HepG2 (cell line): ENCODE results near the gene ID4. TPM values are rescaled to one million over a fixed set of nuclear protein-coding genes. Genes with fewer than 3 reads are reported as not detected.
A peak's percentile ranks its signal among the peaks of the same experiment; 100 is the strongest.

ENCODE experiments used
- BCL6 ChIP-seq: IDR thresholded peaks from 2 replicates; pipeline ENCODE4 v1.6.1; 2016; ENCODE audit warnings: missing genetic modification reagents, missing compliant biosample characterization
- EED ChIP-seq: sonication (generic); formaldehyde crosslinking; IDR thresholded peaks from 2 replicates; pipeline ENCODE4 v1.5.0; 2020; ENCODE audit warnings: mild to moderate bottlenecking, missing genetic modification reagents
- KLF11 ChIP-seq: IDR thresholded peaks from 2 replicates; pipeline ENCODE4 v1.6.1; 2016; ENCODE audit warnings: missing compliant biosample characterization
- KLF16 ChIP-seq, 2 experiments: sonication (generic) in 1 of 2; formaldehyde crosslinking in 1 of 2; IDR thresholded peaks; 2 replicates each; pipeline versions ENCODE4 v1.6.1 to v1.8.0; 2016 to 2023; ENCODE audit warnings: missing genetic modification reagents in 2 of 2, missing compliant biosample characterization in 1 of 2
- MED13 ChIP-seq: sonication (generic); formaldehyde crosslinking; IDR thresholded peaks from 2 replicates; pipeline ENCODE4 v1.5.0; 2020; ENCODE audit warnings: missing genetic modification reagents
- PITX1 ChIP-seq: sonication (generic); formaldehyde crosslinking; IDR thresholded peaks from 2 replicates; pipeline ENCODE4 v1.5.1; 2020; ENCODE audit warnings: mild to moderate bottlenecking, missing genetic modification reagents
- PRPF4 ChIP-seq: fragments of 200-400 bp; formaldehyde crosslinking; IDR thresholded peaks from 2 replicates; pipeline ENCODE4 v1.6.1; 2016; ENCODE audit warnings: low read length, low read depth; ENCODE audit not compliant: poor library complexity, severe bottlenecking
- ZKSCAN8 ChIP-seq: IDR thresholded peaks from 2 replicates; pipeline ENCODE4 v1.6.1; 2016; ENCODE audit warnings: borderline replicate concordance, missing genetic modification reagents, missing compliant biosample characterization
- ZNF264 ChIP-seq: sonication (generic); formaldehyde crosslinking; IDR thresholded peaks from 2 replicates; pipeline ENCODE4 v1.4.0; 2020; ENCODE audit warnings: missing genetic modification reagents
- ZNF841 ChIP-seq: sonication (generic); formaldehyde crosslinking; IDR thresholded peaks from 2 replicates; pipeline ENCODE4 v1.8.1; 2023; ENCODE audit warnings: missing genetic modification reagents, borderline replicate concordance
- polyA plus RNA-seq, 8 experiments: library from polyadenylated mRNA; depleted of rRNA in 3 of 8; stranded (reverse) in 7 of 8; unstranded in 1 of 8; fragments of >200 nt; fragmentation: Illumina TruSeq in 4 of 8; extraction: Trizol in 4 of 8; gene quantifications; 2 replicates each; pipeline versions ENCODE4 v1.2.1 to v1.2.3, GENCODE V29; 2011 to 2016; ENCODE audit warnings: low read depth in 4 of 8, missing spikeins in 1 of 8, mixed read lengths in 1 of 8; ENCODE audit not compliant: insufficient read depth in 1 of 8
- total RNA-seq, 5 experiments: library from RNA; depleted of rRNA; stranded (reverse); fragments of >200 nt; fragmentation: Illumina TruSeq; extraction: Trizol; gene quantifications; 2 replicates each; pipeline ENCODE4 v1.2.3, GENCODE V29; 2016; ENCODE audit warnings: low read depth in 1 of 5
- TF ChIP-seq, protein P1 (sequence below): sonication (generic); formaldehyde crosslinking; IDR thresholded peaks from 2 replicates; pipeline ENCODE4 v1.5.0; 2020; ENCODE audit warnings: missing genetic modification reagents, mild to moderate bottlenecking, borderline replicate concordance
- TF ChIP-seq, protein P2 (sequence below): sonication (generic); formaldehyde crosslinking; IDR thresholded peaks from 2 replicates; pipeline ENCODE4 v1.5.0; 2020; ENCODE audit warnings: mild to moderate bottlenecking, missing genetic modification reagents
- TF ChIP-seq, protein P3 (sequence below): sonication (generic); formaldehyde crosslinking; IDR thresholded peaks from 2 replicates; pipeline ENCODE4 v1.5.0; 2020; ENCODE audit warnings: missing genetic modification reagents
- TF ChIP-seq, protein P4 (sequence below): sonication (generic); formaldehyde crosslinking; IDR thresholded peaks from 2 replicates; pipeline ENCODE4 v1.4.0; 2020; ENCODE audit warnings: missing genetic modification reagents, borderline replicate concordance
- TF ChIP-seq, protein P5 (sequence below): IDR thresholded peaks from 2 replicates; pipeline ENCODE4 v1.6.1; 2016; ENCODE audit warnings: low read depth, control low read depth
- TF ChIP-seq, protein P6 (sequence below): sonication (generic); formaldehyde crosslinking; IDR thresholded peaks from 2 replicates; pipeline ENCODE4 v1.5.0; 2020; ENCODE audit warnings: missing genetic modification reagents

ID4 gene
- total and polyA plus RNA-seq, 2 of the 13 experiments (the other 11 are each of a cell fraction or from before 2014, with no cell fraction given), result 0.20 to 0.44 TPM

DNA sequence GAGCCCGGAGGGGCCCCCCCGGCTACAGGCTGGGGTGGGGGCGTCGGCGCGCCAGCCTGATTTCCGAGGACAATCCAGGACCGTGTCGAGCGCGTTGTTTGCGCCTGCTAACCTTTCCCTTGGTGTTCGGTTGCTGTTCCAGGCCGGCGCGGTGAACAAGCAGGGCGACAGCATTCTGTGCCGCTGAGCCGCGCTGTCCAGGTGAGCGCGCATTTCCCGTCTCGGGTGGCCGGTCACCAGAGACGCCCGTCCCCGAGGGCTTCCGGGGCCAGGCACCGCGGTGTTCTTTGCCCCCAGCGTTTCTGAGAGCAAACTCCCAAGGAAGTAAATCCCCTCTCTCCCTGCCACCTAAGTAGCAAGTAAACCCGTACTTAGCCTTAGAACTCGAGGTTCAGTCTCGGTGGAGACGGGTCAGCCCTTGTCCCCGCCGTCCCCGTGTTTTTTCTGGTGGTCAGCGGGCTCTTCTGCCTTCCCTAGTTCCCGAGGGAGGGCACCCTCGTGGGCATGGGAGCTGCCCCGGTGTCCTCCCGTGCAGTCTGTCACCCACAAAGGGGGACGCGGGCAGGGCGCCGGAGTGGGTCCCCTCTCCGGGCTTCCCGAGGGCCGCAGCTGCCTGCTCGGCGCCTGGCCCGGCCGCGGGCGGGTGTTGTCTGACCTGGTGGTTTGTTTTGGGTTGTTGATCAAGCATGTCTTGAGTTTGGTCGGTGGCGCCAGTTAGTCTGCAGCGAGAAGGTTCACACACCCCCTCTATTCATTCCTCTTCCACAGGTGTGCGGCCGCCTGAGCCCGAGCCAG is 1.5 kb downstream of the ID4 start (continued):
- TF ChIP-seq, protein P1, sequence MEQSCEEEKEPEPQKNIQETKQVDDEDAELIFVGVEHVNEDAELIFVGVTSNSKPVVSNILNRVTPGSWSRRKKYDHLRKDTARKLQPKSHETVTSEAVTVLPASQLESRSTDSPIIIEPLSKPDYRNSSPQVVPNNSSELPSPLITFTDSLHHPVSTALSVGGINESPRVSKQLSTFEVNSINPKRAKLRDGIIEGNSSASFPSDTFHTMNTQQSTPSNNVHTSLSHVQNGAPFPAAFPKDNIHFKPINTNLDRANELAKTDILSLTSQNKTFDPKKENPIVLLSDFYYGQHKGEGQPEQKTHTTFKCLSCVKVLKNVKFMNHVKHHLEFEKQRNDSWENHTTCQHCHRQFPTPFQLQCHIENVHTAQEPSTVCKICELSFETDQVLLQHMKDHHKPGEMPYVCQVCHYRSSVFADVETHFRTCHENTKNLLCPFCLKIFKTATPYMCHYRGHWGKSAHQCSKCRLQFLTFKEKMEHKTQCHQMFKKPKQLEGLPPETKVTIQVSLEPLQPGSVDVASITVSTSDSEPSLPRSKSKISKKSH (CRISPR knock-in tag), result no peak
- TF ChIP-seq, protein P2, sequence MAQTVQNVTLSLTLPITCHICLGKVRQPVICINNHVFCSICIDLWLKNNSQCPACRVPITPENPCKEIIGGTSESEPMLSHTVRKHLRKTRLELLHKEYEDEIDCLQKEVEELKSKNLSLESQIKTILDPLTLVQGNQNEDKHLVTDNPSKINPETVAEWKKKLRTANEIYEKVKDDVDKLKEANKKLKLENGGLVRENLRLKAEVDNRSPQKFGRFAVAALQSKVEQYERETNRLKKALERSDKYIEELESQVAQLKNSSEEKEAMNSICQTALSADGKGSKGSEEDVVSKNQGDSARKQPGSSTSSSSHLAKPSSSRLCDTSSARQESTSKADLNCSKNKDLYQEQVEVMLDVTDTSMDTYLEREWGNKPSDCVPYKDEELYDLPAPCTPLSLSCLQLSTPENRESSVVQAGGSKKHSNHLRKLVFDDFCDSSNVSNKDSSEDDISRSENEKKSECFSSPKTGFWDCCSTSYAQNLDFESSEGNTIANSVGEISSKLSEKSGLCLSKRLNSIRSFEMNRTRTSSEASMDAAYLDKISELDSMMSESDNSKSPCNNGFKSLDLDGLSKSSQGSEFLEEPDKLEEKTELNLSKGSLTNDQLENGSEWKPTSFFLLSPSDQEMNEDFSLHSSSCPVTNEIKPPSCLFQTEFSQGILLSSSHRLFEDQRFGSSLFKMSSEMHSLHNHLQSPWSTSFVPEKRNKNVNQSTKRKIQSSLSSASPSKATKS (CRISPR knock-in tag), result no peak
- 0 out of 2 replicates have a peak, but pooled peaks have one; percentile 34 for TF ChIP-seq ZNF264
- TF ChIP-seq MED13 (CRISPR knock-in tag), result no peak
- TF ChIP-seq BCL6 (CRISPR knock-in tag), result peak; percentile 4; the same call in 1 of the 2 replicates
- peak in 1 of 2 experiments; percentile 60; a peak in 2 of 4 replicates for TF ChIP-seq KLF16 (CRISPR knock-in tag; IDR thresholded peaks at IDR 0.05)
- TF ChIP-seq, protein P3, sequence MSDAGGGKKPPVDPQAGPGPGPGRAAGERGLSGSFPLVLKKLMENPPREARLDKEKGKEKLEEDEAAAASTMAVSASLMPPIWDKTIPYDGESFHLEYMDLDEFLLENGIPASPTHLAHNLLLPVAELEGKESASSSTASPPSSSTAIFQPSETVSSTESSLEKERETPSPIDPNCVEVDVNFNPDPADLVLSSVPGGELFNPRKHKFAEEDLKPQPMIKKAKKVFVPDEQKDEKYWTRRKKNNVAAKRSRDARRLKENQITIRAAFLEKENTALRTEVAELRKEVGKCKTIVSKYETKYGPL (CRISPR knock-in tag), result no peak
- TF ChIP-seq KLF11 (CRISPR knock-in tag), result peak; percentile 29; the same call in 1 of the 2 replicates
- no peak for TF ChIP-seq ZNF841 (CRISPR knock-in tag)
- no peak for TF ChIP-seq EED (CRISPR knock-in tag)
- no peak; the same call in 1 of the 2 replicates for TF ChIP-seq PITX1 (CRISPR knock-in tag)
- TF ChIP-seq, protein P4, sequence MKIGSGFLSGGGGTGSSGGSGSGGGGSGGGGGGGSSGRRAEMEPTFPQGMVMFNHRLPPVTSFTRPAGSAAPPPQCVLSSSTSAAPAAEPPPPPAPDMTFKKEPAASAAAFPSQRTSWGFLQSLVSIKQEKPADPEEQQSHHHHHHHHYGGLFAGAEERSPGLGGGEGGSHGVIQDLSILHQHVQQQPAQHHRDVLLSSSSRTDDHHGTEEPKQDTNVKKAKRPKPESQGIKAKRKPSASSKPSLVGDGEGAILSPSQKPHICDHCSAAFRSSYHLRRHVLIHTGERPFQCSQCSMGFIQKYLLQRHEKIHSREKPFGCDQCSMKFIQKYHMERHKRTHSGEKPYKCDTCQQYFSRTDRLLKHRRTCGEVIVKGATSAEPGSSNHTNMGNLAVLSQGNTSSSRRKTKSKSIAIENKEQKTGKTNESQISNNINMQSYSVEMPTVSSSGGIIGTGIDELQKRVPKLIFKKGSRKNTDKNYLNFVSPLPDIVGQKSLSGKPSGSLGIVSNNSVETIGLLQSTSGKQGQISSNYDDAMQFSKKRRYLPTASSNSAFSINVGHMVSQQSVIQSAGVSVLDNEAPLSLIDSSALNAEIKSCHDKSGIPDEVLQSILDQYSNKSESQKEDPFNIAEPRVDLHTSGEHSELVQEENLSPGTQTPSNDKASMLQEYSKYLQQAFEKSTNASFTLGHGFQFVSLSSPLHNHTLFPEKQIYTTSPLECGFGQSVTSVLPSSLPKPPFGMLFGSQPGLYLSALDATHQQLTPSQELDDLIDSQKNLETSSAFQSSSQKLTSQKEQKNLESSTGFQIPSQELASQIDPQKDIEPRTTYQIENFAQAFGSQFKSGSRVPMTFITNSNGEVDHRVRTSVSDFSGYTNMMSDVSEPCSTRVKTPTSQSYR (CRISPR knock-in tag), result peak; percentile 8; the same call in 1 of the 2 replicates
- no peak for TF ChIP-seq PRPF4
- TF ChIP-seq, protein P5, sequence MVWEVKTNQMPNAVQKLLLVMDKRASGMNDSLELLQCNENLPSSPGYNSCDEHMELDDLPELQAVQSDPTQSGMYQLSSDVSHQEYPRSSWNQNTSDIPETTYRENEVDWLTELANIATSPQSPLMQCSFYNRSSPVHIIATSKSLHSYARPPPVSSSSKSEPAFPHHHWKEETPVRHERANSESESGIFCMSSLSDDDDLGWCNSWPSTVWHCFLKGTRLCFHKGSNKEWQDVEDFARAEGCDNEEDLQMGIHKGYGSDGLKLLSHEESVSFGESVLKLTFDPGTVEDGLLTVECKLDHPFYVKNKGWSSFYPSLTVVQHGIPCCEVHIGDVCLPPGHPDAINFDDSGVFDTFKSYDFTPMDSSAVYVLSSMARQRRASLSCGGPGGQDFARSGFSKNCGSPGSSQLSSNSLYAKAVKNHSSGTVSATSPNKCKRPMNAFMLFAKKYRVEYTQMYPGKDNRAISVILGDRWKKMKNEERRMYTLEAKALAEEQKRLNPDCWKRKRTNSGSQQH (CRISPR knock-in tag), result no peak
- TF ChIP-seq, protein P6, sequence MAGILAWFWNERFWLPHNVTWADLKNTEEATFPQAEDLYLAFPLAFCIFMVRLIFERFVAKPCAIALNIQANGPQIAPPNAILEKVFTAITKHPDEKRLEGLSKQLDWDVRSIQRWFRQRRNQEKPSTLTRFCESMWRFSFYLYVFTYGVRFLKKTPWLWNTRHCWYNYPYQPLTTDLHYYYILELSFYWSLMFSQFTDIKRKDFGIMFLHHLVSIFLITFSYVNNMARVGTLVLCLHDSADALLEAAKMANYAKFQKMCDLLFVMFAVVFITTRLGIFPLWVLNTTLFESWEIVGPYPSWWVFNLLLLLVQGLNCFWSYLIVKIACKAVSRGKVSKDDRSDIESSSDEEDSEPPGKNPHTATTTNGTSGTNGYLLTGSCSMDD (CRISPR knock-in tag), result no peak
- no peak for TF ChIP-seq ZKSCAN8 (CRISPR knock-in tag)
